ENCODE results near the gene TESPA1.
"Not testable (repeated sequence)": the region's sequence is repeated elsewhere in the genome, so short reads cannot be mapped to it uniquely, and the experiment has no call there.

TESPA1 gene, protein sequence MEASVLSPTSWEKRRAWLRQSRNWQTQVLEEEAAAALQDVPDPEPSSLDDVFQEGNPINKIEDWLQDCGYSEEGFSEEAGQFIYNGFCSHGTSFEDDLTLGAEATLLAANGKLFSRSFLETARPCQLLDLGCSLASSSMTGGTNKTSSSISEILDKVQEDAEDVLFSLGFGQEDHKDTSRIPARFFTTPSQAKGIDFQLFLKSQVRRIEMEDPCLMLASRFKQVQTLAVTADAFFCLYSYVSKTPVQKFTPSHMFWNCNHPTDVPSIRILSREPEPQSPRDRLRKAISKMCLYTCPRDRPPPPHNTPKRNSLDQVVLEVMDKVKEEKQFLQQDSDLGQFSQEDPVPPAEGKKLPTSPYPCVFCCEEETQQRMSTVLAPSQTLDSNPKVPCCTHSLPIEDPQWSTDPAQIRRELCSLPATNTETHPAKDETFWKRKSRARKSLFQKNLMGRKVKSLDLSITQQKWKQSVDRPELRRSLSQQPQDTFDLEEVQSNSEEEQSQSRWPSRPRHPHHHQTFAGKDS

DNA sequence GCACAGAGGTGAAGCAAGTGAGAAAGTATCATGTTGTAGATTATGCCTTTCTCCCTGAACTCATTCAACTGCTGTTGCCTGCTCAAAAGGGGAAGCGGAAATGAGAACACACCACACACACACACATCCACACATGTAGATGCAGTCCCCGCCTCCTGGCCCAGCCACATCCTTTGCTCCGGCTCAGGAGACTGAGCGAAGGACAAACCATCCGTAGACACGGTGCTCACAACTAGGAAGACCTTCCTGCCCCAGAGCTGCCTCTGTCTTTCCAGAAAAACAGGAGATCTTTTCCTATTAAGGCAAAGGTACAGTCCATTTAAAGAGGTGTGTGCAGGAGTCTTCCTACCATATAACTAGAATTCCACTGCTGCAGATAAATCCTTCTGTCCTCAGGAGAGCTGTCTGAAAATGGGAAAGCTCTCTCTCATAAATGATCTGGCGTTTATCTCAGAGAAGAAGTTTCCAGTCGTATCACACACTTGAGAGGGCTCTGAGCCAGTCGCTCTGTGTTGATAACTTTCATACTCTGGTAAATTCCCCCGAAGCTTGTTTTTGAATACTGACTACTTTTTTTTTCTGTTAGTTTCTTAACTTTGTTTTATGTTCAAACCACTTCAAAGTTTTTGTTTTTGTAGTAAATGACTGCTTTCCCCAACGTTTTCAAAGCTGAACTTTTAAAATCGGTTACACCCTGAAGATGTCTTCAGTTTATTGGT is at the start of gene TESPA1:
TESPA1 (minus strand) TSS at position 105 of the 719 bp plus-strand sequence. CDS start 10,200 bp downstream, outside the sequence.
- no peak for DNase-seq

DNA sequence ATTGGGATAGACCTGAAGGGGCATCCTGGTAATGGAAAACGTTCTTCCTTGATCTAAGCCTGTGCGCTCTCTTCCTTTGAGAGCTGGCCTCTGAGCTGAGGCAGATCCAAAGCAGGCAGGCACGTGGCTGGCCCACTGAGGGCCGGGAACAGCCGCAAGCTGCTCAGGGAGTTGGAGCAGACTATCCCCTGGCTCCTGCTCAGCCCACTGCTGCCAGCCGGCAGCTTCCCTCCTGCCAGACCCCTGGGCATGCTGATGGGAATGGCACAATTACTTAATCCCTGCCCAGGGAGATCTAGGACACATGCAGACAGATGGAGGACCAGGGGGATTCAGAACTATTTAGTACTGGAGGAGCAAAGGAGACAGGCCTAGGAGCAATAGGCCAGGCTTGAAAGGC is 49.7 kb upstream of the TESPA1 start:
- DNase-seq: no peak

DNA sequence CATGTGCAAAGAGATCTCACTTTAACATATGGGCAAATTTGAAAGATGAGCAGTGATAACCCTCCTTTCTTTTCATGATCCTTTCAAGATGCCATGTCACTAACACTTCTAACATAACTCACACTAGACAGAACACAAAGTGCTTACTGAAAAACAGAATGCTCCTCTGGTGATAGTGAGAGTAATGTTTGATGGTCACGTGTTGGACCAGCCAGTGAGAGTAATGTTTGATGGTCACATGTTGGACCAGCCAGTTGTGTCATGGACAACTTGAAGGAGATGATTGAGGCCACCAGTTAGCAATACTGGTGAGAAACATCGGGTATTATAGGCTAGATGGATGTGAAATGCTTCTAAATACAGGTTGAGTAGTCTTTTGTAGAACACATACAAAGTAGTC is 40.9 kb upstream of the TESPA1 start:
- no peak for DNase-seq

DNA sequence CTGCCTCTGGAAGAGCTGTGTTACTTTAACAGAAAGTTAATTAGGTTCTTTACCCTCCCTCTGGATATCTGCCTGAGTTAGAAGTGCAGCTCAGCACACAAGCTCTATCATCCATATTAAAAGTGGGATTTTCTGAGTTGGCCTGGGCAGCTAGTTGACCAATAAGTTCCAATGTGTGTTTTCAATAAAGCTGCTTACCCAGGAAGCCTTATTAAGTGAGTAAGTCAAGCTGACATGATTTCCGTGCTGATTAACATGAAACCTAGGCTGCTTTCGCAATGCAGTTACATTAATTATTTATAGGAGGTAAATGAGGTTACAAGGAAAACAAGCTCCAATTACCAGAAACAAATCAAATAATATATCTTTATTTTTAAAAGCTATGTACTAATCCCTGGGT is 40.0 kb upstream of the TESPA1 start:
- DNase-seq: peak; percentile 34

DNA sequence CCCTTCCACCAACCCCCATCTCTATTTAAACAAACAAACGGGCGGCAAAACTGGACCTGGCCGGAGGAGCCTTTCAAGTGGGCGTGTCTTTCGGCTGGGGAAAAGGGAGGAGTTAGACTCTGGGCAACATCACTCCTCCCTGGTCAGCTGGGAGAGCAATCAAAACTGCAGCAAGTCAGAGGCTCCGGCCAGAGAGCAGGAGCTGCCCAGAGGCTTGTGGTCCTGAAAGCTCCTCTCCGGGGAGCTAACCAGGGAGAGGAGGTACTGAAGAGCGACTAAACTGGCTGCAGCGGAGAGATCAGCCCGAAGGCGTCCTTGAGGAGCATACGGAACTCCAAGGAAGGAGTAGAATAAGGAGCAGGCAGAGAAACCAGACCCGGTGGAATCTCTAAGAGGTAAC is 35.2 kb upstream of the TESPA1 start, which contains the start of gene NEUROD4:
NEUROD4 (plus strand) TSS at position 191 of the 400 bp plus-strand sequence. CDS start 6,466 bp downstream, outside the sequence.
- no peak for DNase-seq

DNA sequence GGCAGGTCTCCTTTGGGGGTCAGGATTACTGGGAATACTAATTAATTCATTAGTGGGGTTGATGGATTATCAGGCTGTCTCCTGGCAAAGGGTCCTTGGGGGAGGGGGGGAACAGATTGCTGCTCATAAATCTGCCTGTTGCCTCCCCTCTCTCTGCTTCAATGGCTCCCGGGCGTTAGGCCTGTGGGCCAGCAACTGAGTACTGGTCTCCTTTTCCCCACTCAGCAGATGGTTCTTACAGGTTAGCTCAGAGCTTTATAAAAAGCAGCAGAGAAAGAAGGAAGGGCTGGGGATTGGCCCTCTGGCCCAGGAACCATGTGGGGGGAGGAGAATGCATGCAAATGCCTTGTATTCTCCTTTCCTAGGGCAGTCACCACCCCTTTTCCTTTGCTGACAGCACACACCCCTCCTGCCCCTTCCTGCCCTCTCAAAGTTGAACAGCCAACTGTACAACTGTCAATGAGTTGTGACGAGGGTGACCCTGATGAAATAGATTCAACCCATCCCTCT is 32.9 kb upstream of the TESPA1 start:
- no peak for DNase-seq

DNA sequence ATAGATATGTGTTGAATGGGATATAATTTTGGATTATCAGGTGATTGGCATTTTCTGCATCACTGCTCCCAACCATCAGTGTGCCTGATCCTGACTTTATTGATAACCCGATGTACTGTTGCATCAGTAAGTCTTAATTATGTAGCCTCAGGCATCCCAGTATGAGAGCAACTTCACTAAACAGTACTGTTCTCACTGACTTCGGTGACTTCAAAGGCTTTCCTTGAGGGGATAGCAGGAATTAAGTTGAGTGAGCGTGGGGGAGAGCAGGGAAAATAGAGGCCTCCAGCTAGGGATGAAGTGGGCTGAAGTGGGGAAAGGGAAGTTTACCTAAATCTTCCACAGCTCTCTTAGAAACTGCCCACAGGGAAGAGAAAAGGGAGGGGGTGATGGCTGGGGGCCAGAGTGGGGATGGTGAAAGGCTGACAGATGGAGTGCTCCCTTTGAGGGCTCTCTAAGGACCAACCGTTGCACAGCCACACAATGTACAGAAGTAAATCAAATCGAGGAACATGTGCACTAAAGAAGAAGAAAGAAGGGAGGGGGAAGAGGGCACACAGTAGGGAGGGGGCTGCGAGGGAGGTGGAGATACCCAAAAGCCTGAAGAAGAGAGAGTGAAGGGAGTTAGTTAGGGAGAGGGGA is 24.5 kb upstream of the TESPA1 start:
- DNase-seq: peak; percentile 59

DNA sequence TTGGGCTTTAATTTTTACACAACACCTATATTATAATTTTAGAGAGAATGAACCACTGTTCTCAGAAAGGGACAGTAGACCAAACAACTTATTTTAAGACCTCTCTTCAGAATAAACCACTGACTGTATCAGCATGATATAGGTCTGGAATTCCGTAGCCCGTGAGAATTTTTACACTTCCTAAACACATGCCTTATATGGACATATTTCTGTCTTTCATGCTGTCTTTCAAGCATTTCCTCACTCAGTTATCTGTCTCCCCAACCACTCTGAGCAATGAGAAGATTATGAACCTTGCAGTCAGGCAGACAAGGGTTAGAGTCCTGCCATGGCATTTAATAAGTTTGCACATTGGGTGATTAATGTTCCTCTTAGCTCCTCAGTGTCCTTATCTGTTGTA is 17.8 kb upstream of the TESPA1 start:
- DNase-seq: no peak

DNA sequence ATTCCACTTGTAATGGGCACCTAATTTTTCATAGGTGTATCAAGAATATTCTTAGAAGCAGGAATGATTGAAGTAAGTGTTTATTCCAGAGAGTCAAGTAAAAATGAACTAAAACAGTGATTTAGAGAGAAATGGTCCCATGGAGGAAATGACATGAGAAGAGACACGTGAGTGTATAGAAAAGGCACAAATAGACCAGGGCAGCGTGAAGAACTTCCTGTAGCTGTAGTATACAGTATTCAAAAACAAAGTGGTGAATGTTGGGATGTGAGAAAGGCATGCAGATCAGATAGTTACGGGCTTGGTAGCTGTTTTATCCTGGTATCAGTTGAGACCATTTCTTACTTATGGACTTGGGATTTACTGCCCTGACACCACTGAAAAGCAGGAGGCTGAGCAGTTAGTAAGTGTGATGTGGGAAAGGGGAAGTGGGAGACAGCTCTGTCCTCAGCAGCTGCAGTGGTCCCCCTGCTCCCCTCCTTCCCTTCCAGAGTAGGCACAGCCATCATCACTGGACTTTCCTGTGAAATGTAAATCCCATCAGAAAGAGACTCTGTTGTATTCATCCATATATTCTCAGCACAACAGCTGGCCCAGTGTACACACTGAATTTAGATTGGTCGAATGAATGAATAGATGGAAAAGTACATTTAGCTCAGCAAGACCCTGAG is 16.8 kb upstream of the TESPA1 start:
- DNase-seq: no peak

DNA sequence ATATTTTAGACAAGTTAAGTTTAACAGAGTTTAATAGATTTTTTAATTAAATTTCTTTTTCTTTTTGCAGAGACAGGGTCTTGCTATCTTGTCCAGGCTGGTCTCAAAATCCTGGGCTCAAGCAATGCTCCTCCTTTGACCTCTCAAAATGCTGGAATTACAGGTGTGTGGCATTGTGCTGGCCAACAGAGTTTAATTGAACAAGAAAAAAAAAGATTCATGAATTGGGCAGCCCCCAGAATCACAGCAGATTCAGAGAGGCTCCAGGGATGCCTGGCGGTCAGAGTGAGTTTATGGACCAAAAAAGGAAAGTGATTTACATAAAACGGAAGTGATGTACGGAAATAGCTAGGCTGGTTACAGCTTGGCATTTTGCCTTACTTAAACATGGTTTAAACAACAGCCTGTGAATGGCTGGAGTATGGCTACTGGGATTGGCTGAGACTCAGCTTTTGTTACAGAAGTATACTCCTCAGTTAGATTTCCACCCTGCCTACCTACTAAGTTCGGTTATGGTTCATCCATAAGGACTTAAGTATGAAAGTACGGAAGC is 14.5 kb upstream of the TESPA1 start:
- no peak for DNase-seq

DNA sequence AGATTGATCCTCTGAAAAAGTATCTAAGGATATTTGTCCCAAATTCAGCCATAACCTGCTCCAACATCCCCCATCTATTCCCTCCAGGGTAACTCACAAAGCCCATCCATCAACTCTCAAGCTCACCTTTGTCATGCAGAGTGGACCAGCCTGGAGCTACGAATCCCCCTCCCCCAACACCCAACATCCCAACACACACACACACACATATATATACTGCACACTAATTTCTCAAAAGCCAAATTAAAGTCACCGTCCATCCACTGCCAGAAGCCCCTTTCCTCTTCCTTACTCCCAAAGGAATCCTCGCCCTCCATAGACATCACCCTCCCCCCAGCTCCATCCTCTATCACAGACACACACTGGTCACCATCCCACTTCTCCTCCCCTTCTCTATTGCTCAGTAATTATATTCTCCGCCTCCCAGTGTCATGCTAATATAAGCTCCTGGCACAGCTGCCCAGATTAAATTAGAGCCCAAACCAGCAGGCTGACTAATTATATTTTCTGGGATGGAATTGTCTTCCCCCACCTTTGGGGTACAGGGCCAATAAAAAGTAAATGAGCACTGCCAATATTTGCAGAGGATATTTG is 13.5 kb upstream of the TESPA1 start:
- DNase-seq: no peak

DNA sequence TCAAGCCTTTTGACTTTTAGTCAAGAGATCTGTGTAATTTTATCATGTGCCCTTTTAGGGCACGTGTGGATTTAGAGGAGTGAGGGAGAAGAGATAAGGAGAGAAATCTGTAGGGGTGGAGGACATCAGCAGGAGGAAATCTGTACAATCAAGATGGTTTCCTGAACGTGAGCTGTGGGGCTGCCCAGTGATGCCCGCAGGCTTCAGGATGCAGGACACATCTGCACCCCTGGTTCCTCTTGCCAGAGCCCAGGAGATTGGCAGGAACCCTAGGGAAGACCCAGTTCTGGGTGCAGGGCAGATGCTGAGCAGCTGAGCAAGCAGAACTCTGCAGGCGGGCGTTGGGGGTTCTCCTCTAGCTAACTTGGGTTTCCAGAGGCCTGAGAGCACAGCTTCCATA is 11.6 kb upstream of the TESPA1 start:
- DNase-seq: no peak

DNA sequence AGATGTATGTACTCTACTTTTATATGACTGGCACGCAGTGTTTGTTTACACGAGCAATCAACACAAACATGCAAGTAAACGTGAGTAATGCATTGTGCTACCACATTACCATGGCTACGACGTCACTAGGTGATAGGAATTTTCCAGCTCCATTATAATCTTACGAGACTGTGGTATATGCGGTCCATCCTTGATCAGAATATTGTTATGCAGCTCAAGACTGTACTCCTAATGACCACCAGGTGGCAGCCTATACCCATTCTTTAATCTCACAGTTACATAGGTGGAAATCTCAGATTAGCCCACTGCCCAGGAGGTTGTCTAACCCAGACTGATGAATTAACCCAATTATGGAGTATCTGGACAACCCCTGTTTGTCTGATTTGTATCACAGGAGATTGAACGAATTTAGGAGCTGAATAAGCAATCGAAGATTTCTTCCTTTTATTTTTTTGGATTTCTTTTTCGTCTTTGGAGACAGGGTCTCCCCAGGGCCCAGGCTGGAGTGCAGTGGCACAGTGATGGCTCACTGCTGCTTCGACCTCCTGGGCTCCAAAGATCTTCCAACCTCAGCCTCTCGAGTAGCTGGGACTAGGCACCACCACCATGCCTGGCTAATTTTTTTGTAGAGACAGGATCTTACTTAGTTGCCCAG is 8.7 kb upstream of the TESPA1 start:
- peak; percentile 28 for DNase-seq

DNA sequence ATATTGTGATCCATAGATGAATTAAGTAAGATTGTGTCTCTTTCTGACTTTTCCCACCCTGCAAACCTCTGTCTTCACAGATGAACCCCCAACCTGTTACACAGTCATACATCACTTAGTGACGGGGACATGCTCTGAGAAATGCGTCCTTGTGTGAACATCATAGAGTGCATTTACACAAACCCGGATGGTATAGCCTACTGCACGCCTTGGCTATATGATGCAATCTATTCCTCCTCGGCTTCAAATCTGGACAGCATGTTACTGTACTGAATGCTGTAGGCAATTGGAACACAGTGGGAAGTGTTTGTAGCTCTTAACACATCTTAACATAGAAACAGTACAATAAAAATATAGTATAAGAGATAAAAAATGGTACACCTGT is 7.4 kb upstream of the TESPA1 start:
- DNase-seq: no peak

DNA sequence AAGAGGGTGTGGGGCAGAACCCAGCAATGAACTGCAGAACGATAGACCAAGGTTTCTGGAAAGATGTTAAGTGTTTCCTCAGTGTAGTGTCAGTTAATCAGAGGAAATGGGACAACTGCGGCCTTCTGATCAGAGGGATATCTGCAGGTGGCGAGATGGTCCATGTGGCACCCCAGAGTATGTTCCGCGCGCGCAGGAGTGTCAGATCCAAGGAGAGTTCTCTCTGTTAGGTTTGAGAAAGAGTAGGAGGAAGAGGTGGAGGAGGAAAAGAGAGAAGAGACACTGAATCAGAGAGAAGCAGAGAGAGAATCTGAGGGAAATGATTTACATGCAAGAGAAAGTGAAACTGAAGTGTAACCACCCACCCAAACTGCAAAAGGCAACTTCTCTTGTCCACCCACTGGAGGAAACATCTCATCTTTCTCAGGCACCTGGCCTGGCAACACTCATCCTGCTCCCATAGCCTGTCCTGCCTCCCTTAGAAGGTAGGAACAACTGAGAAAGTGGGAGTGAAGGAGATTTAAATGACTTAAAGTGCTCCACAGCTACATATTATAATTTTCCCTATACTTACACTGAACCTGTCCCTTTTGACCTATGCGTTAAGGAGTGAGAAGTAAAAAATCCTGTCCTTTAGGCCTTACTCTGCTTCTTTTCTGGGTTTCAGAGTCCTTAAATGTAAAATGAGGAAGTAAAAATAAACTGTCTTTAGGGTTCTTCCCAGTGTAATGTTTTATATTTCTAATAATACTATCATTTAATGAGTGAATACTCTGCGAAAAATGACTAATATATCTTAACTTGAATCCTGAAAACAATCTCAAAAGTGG is 6.8 kb upstream of the TESPA1 start:
- DNase-seq: no peak

DNA sequence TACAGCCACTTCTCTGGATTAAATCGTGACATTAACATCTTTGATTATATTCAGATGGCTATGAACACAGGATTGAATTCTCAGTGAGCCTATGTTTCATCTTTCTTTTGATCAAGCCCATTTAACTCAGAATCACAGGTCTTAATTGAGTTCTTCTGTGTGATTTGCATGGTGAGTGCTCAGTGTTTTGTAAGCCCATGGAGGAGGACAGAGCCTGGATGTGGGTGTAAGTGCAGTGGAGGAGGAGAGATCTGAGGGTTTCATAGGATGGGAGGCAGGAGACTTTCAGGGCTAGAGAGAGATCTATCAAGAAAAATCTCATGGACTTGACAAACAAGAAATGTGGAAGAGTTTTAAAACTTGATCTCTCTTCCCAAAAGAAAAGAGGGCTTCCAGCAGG is 5.3 kb upstream of the TESPA1 start:
- no peak for DNase-seq

DNA sequence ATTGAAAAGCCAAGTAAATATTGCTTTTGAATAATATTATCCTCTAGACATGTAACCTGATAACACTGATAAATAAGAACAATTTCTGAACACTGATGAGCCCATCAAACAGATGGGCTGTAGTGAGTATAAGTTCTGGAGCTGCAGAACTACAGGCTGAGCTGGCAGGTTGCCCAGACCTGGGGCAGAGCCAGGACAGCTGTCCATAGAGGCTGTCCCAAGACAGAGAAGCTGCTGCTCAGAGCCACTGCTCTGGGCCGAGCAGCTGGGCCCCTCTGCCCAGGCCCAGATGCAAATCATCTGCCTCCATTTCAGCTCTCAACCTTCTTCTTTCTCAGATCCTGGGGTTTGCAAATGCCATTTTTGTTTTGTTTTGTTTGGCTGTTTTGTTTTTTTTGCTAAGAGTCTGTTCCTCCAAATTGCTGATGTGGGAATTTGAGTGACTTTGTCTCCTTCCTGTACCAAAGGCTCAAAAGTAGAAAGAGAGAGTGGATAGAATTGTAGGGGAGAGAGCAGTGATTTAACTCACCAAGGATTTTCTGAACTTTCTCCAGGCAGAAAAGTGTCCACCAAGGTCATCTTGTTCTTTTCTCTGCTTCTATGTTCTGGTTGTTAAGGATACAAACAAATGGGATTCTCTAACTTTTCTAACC is 4.0 kb upstream of the TESPA1 start:
- DNase-seq: no peak

DNA sequence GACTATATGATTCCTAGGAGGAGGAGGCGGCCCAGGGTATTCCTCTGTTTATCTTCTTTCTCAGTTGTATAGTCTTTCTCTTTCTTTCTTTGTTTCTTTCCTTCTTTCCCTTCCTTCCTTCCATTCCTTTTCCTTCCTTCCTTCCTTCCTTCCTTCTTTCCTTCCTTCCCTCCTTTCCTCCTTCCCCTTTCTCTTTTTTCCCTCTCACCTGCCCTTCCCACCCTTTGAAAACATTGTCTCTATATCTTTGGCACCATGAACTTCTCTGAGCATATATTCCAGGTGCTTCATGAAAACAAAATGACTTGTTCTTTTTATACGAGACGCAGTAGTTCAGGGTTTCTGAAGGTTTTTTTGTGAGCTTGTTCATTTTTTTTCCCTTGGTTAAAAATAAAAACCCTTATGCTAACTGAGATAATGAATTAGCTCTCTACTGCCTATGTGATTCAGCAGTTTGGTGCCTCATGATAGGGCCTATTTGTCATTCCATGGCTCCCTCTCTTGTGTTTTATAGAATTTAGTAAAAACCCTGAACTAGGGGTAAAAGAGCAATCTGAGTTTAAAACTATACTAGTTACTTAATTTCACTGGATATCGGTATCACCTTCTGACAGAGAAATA is 3.2 kb upstream of the TESPA1 start:
- DNase-seq: no peak

DNA sequence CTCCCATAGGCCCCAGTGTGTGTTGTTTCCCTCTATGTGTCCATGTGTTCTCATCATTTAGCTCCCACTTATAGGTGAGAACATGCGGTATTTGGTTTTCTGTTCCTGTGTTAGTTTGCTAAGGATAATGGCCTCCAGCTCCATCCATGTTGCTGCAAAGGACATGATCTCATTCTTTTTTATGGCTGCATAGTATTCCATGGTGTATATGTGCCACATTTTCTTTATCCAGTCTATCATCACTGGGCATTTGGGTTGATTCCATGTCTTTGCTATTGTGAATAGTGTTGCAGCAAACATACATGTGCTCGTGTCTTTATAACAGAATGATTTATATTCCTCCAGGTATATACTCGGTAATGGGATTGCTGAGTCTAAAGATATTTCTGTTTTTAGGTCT is 2.2 kb upstream of the TESPA1 start:
- not testable (repeated sequence) for DNase-seq

Data from NCI-H1436 treated with DMSO at 0.1 percent for 48 hours (cell line).